MV-4-11 (cell line): ENCODE data around the gene CTXN3.

ENCODE experiments used
- DNase-seq: peaks from one replicate; lab custom pipeline; 2025; lab: John Stamatoyannopoulos, UW

The CTXN3 gene

GRCh38 chr5:127649018-127649439, at the start of gene CTXN3:
Gene CTXN3 (plus strand): TSS chr5:127649082. CDS start chr5:127657522, 8,440 bp downstream.
- DNase-seq: no peak

GRCh38 chr5:127599320-127599719, 49.6 kb upstream of the CTXN3 start:
- DNase-seq: no peak

- no peak for DNase-seq
Observed at GRCh38 chr5:127599847-127600246, 49.0 kb upstream of the CTXN3 start.

GRCh38 chr5:127601111-127601510, 47.8 kb upstream of the CTXN3 start:
- DNase-seq: no peak

- DNase-seq: no peak
Observed at GRCh38 chr5:127601601-127602000, 47.3 kb upstream of the CTXN3 start.

GRCh38 chr5:127602481-127602880, 46.4 kb upstream of the CTXN3 start:
- DNase-seq: no peak

- no peak for DNase-seq
Observed at GRCh38 chr5:127602896-127603844, 45.7 kb upstream of the CTXN3 start.

GRCh38 chr5:127608077-127608660, 40.7 kb upstream of the CTXN3 start:
- no peak for DNase-seq

GRCh38 chr5:127609011-127609410, 39.9 kb upstream of the CTXN3 start:
- DNase-seq: no peak

GRCh38 chr5:127609957-127610356, 38.9 kb upstream of the CTXN3 start:
- DNase-seq: no peak

- no peak for DNase-seq
Observed at GRCh38 chr5:127612441-127613141, 36.3 kb upstream of the CTXN3 start.

- DNase-seq: no peak
Observed at GRCh38 chr5:127615916-127616315, 33.0 kb upstream of the CTXN3 start.

- DNase-seq: no peak
Observed at GRCh38 chr5:127619908-127620479, 28.9 kb upstream of the CTXN3 start.

- DNase-seq: no peak
Observed at GRCh38 chr5:127621601-127622325, 27.1 kb upstream of the CTXN3 start.

GRCh38 chr5:127634007-127634406, 14.9 kb upstream of the CTXN3 start:
- DNase-seq: no peak

GRCh38 chr5:127639828-127640227, 9.1 kb upstream of the CTXN3 start:
- no peak for DNase-seq

GRCh38 chr5:127642949-127643348, 5.9 kb upstream of the CTXN3 start:
- DNase-seq: no peak

- DNase-seq: no peak
Observed at GRCh38 chr5:127643607-127644006, 5.3 kb upstream of the CTXN3 start.

- no peak for DNase-seq
Observed at GRCh38 chr5:127645300-127645726, 3.6 kb upstream of the CTXN3 start.

- DNase-seq: no peak
Observed at GRCh38 chr5:127647361-127647958, 1.4 kb upstream of the CTXN3 start.

- no peak for DNase-seq
Observed at GRCh38 chr5:127650022-127650421, 1.1 kb downstream of the CTXN3 start.
